GM18951 (cell line): ENCODE measurements around the gene ZFTA.
A peak's percentile ranks its signal among the peaks of the same experiment; 100 is the strongest.
"Not testable (repeated sequence)": the region's sequence is repeated elsewhere in the genome, so short reads cannot be mapped to it uniquely, and the experiment has no call there.

Experiments used
- POLR2A ChIP-seq: IDR thresholded peaks from 4 replicates; pipeline ENCODE4 v1.6.1; 2011; ENCODE audit warnings: mild to moderate bottlenecking; ENCODE audit not compliant: insufficient read length, insufficient read depth; ENCODE audit errors: extremely low read depth
- in situ Hi-C: fragments of 300-500 bp; cut with MboI; formaldehyde crosslinking; loops from one replicate; pipeline ENCODE4 v1.12.0; 2022; ENCODE audit warnings: low sequenced_read_pairs, mixed read lengths, inconsistent platforms; ENCODE audit not compliant: unreplicated experiment

The ZFTA gene

GRCh38 chr11:63768237-63769041, at the start of gene ZFTA:
Gene ZFTA (minus strand): TSS chr11:63768775. CDS start chr11:63768622, 153 bp downstream.
- no peak for TF ChIP-seq POLR2A
- in situ Hi-C loops, result no loop called here

DNA sequence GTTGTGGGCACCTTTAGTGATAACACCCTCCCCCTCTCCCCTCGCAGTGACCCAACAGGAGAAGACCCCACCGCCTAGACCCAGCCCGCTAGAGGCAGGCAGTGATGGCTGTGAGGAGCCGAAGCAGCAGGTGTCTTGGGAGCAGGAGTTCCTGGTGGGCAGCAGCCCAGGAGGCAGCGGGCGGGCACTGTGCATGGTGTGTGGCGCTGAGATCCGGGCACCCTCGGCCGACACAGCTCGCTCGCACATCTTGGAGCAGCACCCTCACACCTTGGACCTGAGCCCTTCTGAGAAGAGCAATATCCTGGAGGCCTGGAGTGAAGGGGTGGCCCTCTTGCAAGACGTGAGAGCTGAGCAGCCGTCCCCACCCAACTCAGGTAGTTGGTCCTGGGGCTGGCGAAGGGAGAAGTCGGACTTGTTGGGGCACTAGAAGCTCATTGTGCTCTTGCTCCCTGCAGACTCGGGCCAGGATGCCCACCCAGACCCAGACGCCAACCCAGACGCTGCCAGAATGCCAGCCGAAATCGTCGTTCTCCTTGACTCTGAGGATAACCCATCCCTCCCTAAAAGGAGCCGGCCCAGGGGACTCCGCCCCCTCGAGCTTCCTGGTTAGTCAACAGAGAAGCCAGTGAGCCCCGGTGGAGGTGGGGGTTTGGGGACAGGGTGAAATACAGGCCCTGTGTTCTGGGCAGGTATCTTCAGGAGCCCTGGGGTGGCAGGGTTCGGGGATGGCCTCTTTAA, 49.4 kb upstream of the ZFTA start:
- in situ Hi-C loops, result no loop called here
- no peak for TF ChIP-seq POLR2A

- no peak for TF ChIP-seq POLR2A
- in situ Hi-C loops, result no loop called here
These were observed 48.2 kb upstream of the ZFTA start for GRCh38 chr11:63816732-63817131.

- no peak for TF ChIP-seq POLR2A
- in situ Hi-C loops, result no loop called here
These were observed 47.6 kb upstream of the ZFTA start for GRCh38 chr11:63816166-63816565.

GRCh38 chr11:63814383-63814736, 45.8 kb upstream of the ZFTA start:
- no peak for TF ChIP-seq POLR2A
- in situ Hi-C loops, result no loop called here

DNA sequence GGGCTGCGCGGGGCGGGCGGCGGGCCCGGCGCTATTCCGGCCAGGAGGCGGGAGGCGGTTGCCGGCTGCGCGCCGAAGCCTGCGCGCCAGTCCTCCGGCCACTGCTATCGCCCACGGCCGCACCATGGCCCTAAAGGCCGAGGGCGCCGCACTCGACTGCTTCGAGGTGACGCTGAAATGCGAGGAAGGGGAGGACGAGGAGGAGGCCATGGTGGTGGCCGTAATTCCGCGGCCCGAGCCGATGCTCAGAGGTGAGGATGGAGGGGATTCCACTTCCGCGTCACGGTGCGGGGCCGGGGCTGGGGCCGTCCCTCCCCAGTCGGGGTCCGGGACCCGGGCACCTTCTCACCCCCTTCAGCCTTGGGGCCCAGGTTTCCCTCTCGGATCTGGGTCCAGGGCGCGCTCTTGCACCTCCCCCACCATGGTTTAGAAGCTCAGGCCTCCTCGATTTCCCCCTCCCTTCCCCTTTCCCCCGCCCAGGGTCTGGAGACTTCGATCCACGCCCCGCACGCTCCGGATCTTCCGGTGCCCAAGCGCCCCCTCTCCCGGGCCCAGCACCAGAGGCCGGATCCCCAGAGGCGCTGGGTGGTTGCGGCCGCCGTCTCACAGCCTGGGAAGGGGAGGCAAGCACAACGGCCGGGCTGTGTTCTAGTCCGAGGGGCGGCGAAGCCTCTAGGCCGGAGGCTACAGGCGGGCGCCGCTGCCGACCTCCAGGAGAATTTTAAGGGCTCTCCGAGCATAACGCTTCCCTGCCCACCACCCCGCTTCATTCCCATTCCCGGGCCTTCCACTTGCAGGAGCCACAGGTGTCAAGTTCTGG, 45.2 kb upstream of the ZFTA start:
- in situ Hi-C loops, result no loop called here
- no peak for TF ChIP-seq POLR2A

DNA sequence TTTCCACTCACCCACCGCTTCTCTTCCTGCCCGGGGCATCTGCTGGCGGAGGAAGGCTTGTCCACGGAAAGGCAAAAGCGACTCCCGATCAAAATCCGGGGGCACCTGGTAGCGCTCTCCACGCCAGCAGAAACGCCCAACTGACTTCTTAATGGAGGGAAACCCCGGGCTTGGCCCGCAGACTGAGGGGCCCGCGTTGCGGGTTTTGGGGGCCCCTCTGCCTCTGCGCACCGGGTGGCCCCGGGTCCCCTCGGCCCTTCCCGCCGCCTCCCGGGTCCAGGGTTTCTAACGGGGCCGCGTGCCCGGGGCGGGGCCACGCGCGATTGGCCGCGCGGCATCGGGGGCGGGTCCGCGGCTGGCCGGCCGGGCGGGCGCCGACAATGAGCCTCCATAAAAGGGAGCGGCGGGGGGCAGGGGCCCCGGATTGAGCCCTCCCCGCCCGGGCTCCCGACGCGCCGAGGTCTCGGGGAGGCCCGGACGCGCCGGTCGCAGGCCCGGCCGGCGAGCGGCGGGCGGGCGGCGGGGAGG, 44.5 kb upstream of the ZFTA start, which contains the start of gene SPINDOC:
SPINDOC (plus strand) TSS at position 422 of the 528 bp plus-strand sequence. CDS start 231 bp downstream, outside the sequence.
- in situ Hi-C loops, result no loop called here
- TF ChIP-seq POLR2A, result peak; percentile 85

DNA sequence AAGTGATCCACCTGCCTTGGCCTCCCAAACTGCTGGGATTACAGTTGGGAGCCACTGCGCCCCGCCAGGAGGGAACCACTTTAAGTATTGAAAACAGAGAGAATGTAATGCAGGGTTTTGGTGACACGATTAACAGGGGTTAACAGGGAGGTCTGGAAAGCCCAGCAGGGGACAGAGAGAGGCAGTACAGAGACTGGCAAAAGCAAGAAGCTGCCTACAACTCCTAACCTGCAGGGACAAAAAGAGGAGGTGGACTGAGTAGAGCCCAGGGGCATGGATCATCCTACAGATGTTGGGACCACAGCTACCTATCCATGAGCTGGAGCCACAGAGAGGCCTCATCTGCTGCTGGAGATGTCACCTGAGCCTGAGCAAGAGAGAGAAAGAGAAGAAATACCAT, 42.9 kb upstream of the ZFTA start:
- in situ Hi-C loops, result no loop called here
- TF ChIP-seq POLR2A, result no peak

GRCh38 chr11:63810383-63810782, 41.8 kb upstream of the ZFTA start:
- in situ Hi-C loops, result not testable (repeated sequence)

DNA sequence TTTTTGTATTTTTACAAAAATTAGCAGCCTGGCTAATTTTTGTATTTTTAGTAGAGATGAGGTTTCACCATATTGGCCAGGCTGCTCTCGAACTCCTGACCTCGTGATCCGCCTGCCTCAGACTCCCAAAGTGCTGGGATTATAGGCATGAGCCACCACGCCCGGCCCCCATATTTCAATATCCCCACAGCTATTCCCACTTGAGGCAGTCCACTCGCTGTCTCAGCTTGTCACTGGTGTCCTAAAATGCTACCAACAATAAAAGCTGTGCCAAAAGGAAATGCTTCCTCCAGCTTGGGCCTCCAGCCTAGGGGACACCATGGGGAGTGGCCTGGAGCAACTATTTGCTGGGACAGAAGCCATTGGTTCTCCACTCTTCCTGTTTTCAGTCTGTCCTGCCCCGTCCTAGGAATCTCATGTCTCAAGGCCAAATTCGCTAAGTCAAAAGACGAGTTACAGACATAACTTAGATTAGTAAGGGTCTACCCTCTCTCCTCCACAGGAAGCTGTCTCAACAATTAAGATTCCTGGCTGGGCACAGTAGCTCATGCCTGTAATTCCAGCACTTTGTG, 37.4 kb upstream of the ZFTA start:
- in situ Hi-C loops, result no loop called here
- no peak for TF ChIP-seq POLR2A

- no peak for TF ChIP-seq POLR2A
- in situ Hi-C loops, result no loop called here
These were observed 35.7 kb upstream of the ZFTA start for GRCh38 chr11:63804259-63804658.

- no peak for TF ChIP-seq POLR2A
- in situ Hi-C loops, result no loop called here
These were observed 34.3 kb upstream of the ZFTA start for GRCh38 chr11:63802637-63803414.
